SH-SY5Y (cell line): ENCODE results near the gene NCDN.

Experiments
- GATA2 ChIP-seq: IDR thresholded peaks from 2 replicates; pipeline ENCODE4 v1.6.1; 2011; ENCODE audit warnings: mild to moderate bottlenecking, low read depth, low read length
- GATA3 ChIP-seq: IDR thresholded peaks from 2 replicates; pipeline ENCODE4 v1.6.1; 2011; ENCODE audit warnings: low read depth, mild to moderate bottlenecking, low read length, moderate library complexity

DNA sequence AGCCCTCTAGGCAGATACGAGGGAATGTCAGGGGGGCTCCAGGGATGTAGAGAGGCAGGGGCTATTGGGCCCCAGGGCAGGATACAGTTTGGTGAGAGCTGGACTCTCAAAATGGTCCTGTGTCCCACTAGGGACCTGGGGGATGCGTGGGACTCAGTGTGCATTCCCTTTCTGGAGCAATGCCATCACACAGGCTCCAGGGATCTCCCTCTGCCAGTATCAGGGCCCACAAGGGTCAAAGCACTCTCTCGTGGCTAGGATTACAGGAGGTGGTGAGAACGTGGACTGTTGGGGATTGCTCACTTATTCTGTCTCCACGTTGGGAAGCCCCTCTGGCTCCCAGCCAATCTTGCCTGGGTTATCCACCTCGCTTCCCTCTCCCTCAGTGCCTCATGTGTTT is 26.2 kb upstream of the NCDN start:
- TF ChIP-seq GATA2 (no peak), GATA3 (no peak)
